MM.1S (cell line): ENCODE results near the gene MAP2K4.

Experiments
- EZH2 ChIP-seq: fragments of 300-600 bp; sonication (generic); optimal IDR thresholded peaks from 2 replicates; pipeline ENCODE3; 2017; ENCODE audit warnings: low read depth, mild to moderate bottlenecking, antibody characterized with exemption, low read length, mixed read lengths
- EZH2phosphoT487 ChIP-seq: fragments of 300-600 bp; sonication (generic); IDR thresholded peaks from 2 replicates; pipeline ENCODE4 v1.6.1; 2018; ENCODE audit warnings: antibody characterized with exemption, low read length
- TF ChIP-seq, protein P1 (sequence below): fragments of 300-600 bp; sonication (generic); IDR thresholded peaks from 2 replicates; pipeline ENCODE4 v1.5.1; 2016; ENCODE audit warnings: antibody characterized with exemption, low read length, mixed read lengths

DNA sequence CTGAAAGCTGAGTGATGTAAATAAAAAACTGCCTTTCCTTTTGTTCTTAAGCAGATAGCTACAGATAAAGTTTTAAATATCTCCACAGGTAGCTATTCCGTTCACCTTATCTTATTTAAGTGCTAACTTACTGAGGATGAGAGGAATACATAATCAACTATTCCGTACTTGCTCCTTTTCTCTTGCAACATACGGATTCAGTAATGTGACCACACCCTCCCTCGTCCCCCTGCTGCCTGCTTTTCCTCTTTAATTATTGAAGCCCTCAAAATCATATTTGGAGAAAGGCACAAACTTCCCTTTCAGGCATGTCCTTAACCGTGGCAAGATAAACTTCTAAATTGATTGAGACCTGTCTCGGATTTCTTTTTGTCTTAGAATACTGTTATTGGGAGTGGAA is 101.4 kb downstream of the MAP2K4 start:
- TF ChIP-seq, protein P1, sequence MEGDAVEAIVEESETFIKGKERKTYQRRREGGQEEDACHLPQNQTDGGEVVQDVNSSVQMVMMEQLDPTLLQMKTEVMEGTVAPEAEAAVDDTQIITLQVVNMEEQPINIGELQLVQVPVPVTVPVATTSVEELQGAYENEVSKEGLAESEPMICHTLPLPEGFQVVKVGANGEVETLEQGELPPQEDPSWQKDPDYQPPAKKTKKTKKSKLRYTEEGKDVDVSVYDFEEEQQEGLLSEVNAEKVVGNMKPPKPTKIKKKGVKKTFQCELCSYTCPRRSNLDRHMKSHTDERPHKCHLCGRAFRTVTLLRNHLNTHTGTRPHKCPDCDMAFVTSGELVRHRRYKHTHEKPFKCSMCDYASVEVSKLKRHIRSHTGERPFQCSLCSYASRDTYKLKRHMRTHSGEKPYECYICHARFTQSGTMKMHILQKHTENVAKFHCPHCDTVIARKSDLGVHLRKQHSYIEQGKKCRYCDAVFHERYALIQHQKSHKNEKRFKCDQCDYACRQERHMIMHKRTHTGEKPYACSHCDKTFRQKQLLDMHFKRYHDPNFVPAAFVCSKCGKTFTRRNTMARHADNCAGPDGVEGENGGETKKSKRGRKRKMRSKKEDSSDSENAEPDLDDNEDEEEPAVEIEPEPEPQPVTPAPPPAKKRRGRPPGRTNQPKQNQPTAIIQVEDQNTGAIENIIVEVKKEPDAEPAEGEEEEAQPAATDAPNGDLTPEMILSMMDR: no peak
- TF ChIP-seq EZH2phosphoT487 (no peak), EZH2 (no peak)
